ENCODE measurements around the gene PABPC1L.

DNA sequence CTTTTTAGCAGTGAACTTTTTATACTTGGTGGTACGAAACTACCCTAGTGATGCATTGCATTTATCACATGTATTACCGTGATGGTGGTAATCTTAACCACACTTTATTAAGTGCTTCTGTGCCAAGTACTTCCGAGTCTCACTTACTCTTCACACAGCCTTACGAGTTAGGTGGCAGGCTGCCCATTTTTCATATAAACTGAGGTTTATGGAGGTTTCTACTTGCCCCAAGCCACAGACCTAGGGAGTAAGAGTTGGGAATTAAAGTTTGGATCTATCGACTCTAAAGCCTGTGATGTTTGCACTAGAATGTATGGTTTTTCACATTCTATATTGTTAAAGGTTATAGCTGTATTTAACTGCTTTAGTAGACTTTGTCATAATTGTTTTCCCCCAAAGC, 5.5 kb upstream of the PABPC1L start:
- TF ChIP-seq POLR2AphosphoS5 (IDR thresholded peaks at IDR 0.05; ENCODE audit: low read depth, low read length) (no peak), SIN3A (IDR thresholded peaks at IDR 0.05; ENCODE audit: borderline replicate concordance, insufficient read depth, low read length) (no peak), FOXP2 (optimal IDR thresholded peaks at IDR 0.05; ENCODE audit: borderline replicate concordance, extremely low read depth, extremely low read length, insufficient read depth) (no peak), TAF1 (IDR thresholded peaks at IDR 0.05; ENCODE audit: borderline replicate concordance, insufficient read depth, low read length) (no peak)
- TF ChIP-seq, protein P1, sequence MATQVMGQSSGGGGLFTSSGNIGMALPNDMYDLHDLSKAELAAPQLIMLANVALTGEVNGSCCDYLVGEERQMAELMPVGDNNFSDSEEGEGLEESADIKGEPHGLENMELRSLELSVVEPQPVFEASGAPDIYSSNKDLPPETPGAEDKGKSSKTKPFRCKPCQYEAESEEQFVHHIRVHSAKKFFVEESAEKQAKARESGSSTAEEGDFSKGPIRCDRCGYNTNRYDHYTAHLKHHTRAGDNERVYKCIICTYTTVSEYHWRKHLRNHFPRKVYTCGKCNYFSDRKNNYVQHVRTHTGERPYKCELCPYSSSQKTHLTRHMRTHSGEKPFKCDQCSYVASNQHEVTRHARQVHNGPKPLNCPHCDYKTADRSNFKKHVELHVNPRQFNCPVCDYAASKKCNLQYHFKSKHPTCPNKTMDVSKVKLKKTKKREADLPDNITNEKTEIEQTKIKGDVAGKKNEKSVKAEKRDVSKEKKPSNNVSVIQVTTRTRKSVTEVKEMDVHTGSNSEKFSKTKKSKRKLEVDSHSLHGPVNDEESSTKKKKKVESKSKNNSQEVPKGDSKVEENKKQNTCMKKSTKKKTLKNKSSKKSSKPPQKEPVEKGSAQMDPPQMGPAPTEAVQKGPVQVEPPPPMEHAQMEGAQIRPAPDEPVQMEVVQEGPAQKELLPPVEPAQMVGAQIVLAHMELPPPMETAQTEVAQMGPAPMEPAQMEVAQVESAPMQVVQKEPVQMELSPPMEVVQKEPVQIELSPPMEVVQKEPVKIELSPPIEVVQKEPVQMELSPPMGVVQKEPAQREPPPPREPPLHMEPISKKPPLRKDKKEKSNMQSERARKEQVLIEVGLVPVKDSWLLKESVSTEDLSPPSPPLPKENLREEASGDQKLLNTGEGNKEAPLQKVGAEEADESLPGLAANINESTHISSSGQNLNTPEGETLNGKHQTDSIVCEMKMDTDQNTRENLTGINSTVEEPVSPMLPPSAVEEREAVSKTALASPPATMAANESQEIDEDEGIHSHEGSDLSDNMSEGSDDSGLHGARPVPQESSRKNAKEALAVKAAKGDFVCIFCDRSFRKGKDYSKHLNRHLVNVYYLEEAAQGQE (IDR thresholded peaks at IDR 0.05; ENCODE audit: insufficient read depth in 1 of 2, low read depth in 2 of 2, low read length in 2 of 2): no peak

Measured in PFSK-1 (cell line).